ENCODE data around the gene ARL11. TPM values are rescaled to one million over a fixed set of nuclear protein-coding genes. Genes with fewer than 3 reads are reported as not detected.

ARL11 gene
- total RNA-seq, 1 experiment from 2014 or later = 0.35 TPM

DNA sequence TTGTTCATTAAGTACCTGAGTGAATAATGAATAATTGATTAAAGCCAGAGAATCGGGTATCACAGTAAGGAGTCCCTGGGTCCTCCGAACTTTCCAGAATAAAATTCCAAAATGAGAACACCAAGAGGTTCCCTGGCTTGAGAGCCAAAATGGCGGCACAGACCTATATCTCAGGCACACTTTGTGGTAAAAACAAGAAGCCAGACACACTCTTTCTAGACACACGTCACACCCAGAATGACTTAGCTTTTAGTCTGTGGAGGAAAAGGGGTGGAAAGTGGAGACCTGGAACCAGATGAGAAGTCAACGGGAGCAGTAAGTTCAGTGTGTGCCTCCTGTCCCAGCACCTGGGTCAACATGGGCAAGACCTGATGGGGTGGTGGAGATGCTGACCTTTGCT lies 8.4 kb downstream of the ARL11 start (continued):
- TF ChIP-seq ZNF425 (CRISPR knock-in tag; conservative IDR thresholded peaks at IDR 0.05) (no peak), PRRX2 (CRISPR knock-in tag; IDR thresholded peaks at IDR 0.05) (no peak)
- TF ChIP-seq, protein P1, sequence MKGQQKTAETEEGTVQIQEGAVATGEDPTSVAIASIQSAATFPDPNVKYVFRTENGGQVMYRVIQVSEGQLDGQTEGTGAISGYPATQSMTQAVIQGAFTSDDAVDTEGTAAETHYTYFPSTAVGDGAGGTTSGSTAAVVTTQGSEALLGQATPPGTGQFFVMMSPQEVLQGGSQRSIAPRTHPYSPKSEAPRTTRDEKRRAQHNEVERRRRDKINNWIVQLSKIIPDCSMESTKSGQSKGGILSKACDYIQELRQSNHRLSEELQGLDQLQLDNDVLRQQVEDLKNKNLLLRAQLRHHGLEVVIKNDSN (CRISPR knock-in tag; IDR thresholded peaks at IDR 0.05) = no peak

GRCh38 chr13:49638030-49638743 lies 9.9 kb downstream of the ARL11 start:
- Mint-ChIP-seq H3K4me1 (peaks cover 32% of the 10 kb centered on the region), H3K9me3 (peaks cover 4% of the 10 kb centered on the region; the same call in 1 of the 2 replicates), H3K36me3 (no peaks in the 10 kb centered on the region), H3K27ac (no peak overlapping the region), H3K27me3 (ENCODE audit: low read depth) (no peaks in the 10 kb centered on the region), H3K4me3 (no peak overlapping the region)
- no peak for DNase-seq (ENCODE audit: low spot score)
- ChIA-PET POLR2A (no interaction called here), CTCF (no interaction called here)
- ATAC-seq = no peak
- TF ChIP-seq ETV6 (CRISPR knock-in tag; IDR thresholded peaks at IDR 0.05) (no peak), ATF1 (CRISPR knock-in tag; IDR thresholded peaks at IDR 0.05) (no peak), MLX (CRISPR knock-in tag; IDR thresholded peaks at IDR 0.05) (no peak), ELF4 (CRISPR knock-in tag; IDR thresholded peaks at IDR 0.05; ENCODE audit: low read depth) (no peak), ATF3 (CRISPR knock-in tag; conservative IDR thresholded peaks at IDR 0.05) (no peak), ESRRA (CRISPR knock-in tag; IDR thresholded peaks at IDR 0.05; ENCODE audit: borderline replicate concordance) (no peak), ZNF263 (CRISPR knock-in tag; IDR thresholded peaks at IDR 0.05; ENCODE audit: low read depth) (no peak), ATF2 (CRISPR knock-in tag; IDR thresholded peaks at IDR 0.05; ENCODE audit: borderline replicate concordance, low read depth) (no peak), NFATC4 (CRISPR knock-in tag; IDR thresholded peaks at IDR 0.05) (no peak), NR3C1 (CRISPR knock-in tag; conservative IDR thresholded peaks at IDR 0.05; ENCODE audit: low read depth) (no peak), SMAD4 (CRISPR knock-in tag; IDR thresholded peaks at IDR 0.05) (no peak)
- TF ChIP-seq, protein P2, sequence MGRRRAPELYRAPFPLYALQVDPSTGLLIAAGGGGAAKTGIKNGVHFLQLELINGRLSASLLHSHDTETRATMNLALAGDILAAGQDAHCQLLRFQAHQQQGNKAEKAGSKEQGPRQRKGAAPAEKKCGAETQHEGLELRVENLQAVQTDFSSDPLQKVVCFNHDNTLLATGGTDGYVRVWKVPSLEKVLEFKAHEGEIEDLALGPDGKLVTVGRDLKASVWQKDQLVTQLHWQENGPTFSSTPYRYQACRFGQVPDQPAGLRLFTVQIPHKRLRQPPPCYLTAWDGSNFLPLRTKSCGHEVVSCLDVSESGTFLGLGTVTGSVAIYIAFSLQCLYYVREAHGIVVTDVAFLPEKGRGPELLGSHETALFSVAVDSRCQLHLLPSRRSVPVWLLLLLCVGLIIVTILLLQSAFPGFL (CRISPR knock-in tag; IDR thresholded peaks at IDR 0.05; ENCODE audit: borderline replicate concordance) = no peak
- TF ChIP-seq, protein P3, sequence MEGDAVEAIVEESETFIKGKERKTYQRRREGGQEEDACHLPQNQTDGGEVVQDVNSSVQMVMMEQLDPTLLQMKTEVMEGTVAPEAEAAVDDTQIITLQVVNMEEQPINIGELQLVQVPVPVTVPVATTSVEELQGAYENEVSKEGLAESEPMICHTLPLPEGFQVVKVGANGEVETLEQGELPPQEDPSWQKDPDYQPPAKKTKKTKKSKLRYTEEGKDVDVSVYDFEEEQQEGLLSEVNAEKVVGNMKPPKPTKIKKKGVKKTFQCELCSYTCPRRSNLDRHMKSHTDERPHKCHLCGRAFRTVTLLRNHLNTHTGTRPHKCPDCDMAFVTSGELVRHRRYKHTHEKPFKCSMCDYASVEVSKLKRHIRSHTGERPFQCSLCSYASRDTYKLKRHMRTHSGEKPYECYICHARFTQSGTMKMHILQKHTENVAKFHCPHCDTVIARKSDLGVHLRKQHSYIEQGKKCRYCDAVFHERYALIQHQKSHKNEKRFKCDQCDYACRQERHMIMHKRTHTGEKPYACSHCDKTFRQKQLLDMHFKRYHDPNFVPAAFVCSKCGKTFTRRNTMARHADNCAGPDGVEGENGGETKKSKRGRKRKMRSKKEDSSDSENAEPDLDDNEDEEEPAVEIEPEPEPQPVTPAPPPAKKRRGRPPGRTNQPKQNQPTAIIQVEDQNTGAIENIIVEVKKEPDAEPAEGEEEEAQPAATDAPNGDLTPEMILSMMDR (IDR thresholded peaks at IDR 0.05) = no peak
- TF ChIP-seq, protein P4, sequence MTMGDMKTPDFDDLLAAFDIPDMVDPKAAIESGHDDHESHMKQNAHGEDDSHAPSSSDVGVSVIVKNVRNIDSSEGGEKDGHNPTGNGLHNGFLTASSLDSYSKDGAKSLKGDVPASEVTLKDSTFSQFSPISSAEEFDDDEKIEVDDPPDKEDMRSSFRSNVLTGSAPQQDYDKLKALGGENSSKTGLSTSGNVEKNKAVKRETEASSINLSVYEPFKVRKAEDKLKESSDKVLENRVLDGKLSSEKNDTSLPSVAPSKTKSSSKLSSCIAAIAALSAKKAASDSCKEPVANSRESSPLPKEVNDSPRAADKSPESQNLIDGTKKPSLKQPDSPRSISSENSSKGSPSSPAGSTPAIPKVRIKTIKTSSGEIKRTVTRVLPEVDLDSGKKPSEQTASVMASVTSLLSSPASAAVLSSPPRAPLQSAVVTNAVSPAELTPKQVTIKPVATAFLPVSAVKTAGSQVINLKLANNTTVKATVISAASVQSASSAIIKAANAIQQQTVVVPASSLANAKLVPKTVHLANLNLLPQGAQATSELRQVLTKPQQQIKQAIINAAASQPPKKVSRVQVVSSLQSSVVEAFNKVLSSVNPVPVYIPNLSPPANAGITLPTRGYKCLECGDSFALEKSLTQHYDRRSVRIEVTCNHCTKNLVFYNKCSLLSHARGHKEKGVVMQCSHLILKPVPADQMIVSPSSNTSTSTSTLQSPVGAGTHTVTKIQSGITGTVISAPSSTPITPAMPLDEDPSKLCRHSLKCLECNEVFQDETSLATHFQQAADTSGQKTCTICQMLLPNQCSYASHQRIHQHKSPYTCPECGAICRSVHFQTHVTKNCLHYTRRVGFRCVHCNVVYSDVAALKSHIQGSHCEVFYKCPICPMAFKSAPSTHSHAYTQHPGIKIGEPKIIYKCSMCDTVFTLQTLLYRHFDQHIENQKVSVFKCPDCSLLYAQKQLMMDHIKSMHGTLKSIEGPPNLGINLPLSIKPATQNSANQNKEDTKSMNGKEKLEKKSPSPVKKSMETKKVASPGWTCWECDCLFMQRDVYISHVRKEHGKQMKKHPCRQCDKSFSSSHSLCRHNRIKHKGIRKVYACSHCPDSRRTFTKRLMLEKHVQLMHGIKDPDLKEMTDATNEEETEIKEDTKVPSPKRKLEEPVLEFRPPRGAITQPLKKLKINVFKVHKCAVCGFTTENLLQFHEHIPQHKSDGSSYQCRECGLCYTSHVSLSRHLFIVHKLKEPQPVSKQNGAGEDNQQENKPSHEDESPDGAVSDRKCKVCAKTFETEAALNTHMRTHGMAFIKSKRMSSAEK (CRISPR knock-in tag; IDR thresholded peaks at IDR 0.05; ENCODE audit: borderline replicate concordance) = no peak
- TF ChIP-seq, protein P5, sequence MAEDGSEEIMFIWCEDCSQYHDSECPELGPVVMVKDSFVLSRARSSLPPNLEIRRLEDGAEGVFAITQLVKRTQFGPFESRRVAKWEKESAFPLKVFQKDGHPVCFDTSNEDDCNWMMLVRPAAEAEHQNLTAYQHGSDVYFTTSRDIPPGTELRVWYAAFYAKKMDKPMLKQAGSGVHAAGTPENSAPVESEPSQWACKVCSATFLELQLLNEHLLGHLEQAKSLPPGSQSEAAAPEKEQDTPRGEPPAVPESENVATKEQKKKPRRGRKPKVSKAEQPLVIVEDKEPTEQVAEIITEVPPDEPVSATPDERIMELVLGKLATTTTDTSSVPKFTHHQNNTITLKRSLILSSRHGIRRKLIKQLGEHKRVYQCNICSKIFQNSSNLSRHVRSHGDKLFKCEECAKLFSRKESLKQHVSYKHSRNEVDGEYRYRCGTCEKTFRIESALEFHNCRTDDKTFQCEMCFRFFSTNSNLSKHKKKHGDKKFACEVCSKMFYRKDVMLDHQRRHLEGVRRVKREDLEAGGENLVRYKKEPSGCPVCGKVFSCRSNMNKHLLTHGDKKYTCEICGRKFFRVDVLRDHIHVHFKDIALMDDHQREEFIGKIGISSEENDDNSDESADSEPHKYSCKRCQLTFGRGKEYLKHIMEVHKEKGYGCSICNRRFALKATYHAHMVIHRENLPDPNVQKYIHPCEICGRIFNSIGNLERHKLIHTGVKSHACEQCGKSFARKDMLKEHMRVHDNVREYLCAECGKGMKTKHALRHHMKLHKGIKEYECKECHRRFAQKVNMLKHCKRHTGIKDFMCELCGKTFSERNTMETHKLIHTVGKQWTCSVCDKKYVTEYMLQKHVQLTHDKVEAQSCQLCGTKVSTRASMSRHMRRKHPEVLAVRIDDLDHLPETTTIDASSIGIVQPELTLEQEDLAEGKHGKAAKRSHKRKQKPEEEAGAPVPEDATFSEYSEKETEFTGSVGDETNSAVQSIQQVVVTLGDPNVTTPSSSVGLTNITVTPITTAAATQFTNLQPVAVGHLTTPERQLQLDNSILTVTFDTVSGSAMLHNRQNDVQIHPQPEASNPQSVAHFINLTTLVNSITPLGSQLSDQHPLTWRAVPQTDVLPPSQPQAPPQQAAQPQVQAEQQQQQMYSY (CRISPR knock-in tag; IDR thresholded peaks at IDR 0.05) = no peak

Data from WTC11 (cell line).